Activated naive CD8-positive, alpha-beta T cell treated with anti-CD3 and anti-CD28 coated beads for 36 hours (primary cell): ENCODE measurements around the gene CNTN5. TPM values are rescaled to one million over a fixed set of nuclear protein-coding genes. Genes with fewer than 3 reads are reported as not detected.

Source experiments
- DNase-seq: peaks from one replicate; pipeline ENCODE4 v3.0.0; 2021
- H3K27ac Mint-ChIP-seq: one replicate; pipeline ENCODE4 v1.8.0; 2022; ENCODE audit warnings: mild to moderate bottlenecking, moderate library complexity, mixed read lengths
- H3K27me3 Mint-ChIP-seq: one replicate; pipeline ENCODE4 v1.8.0; 2022; ENCODE audit warnings: mild to moderate bottlenecking, mixed read lengths
- H3K36me3 Mint-ChIP-seq: one replicate; pipeline ENCODE4 v1.8.0; 2021; ENCODE audit warnings: mild to moderate bottlenecking, mixed read lengths
- H3K4me1 Mint-ChIP-seq: one replicate; pipeline ENCODE4 v1.8.0; 2021; ENCODE audit warnings: mixed read lengths
- H3K4me3 Mint-ChIP-seq: one replicate; pipeline ENCODE4 v1.8.0; 2022; ENCODE audit warnings: mild to moderate bottlenecking, moderate library complexity, mixed read lengths
- H3K9me3 Mint-ChIP-seq: one replicate; pipeline ENCODE4 v1.8.0; 2022; ENCODE audit warnings: mixed read lengths
- total RNA-seq, 2 experiments: library from RNA; stranded (reverse); gene quantifications; one replicate each; pipeline ENCODE4 v1.2.3, GENCODE V29; 2021

CNTN5 gene
- total RNA-seq, 2 experiments from 2014 or later: not detected

GRCh38 chr11:100009728-100010127 is 989.0 kb downstream of the CNTN5 start:
- DNase-seq: no peak
- Mint-ChIP-seq H3K27me3 (no peaks in the 10 kb centered on the region), H3K27ac (no peak overlapping the region), H3K36me3 (no peaks in the 10 kb centered on the region), H3K4me3 (no peak overlapping the region), H3K4me1 (no peaks in the 10 kb centered on the region), H3K9me3 (peaks cover 9% of the 10 kb centered on the region)

GRCh38 chr11:100010393-100010792 is 989.6 kb downstream of the CNTN5 start:
- no peak overlapping the region for H3K27ac Mint-ChIP-seq
- no peaks in the 10 kb centered on the region for H3K4me1 Mint-ChIP-seq
- no peak overlapping the region for H3K4me3 Mint-ChIP-seq
- H3K36me3 Mint-ChIP-seq: no peaks in the 10 kb centered on the region
- DNase-seq: no peak
- H3K27me3 Mint-ChIP-seq: no peaks in the 10 kb centered on the region
- peaks cover 8% of the 10 kb centered on the region for H3K9me3 Mint-ChIP-seq

GRCh38 chr11:100011697-100012096 is 990.9 kb downstream of the CNTN5 start:
- Mint-ChIP-seq H3K27me3 (no peaks in the 10 kb centered on the region), H3K27ac (no peak overlapping the region), H3K9me3 (peaks cover 8% of the 10 kb centered on the region), H3K4me1 (no peaks in the 10 kb centered on the region), H3K36me3 (no peaks in the 10 kb centered on the region), H3K4me3 (no peak overlapping the region)
- no peak for DNase-seq

DNA sequence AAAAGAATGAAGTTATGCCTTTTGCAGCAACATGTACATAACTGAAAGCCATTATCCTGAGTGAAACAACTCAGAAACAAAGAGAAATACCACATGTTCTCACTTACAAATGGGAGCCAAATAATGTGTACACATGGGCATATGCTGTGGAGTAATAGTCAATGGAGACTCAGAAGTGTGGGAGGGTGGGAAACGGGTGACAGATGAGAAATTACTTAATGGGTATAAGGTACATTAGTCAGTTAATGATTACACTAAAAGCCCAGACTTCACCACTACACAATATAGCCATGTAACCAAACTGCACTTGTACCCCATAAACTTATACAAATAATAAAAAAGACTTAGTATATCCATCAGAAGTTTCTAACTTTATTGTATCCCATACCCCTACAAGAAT is 992.3 kb downstream of the CNTN5 start:
- Mint-ChIP-seq H3K27me3 (no peaks in the 10 kb centered on the region), H3K27ac (no peak overlapping the region), H3K36me3 (no peaks in the 10 kb centered on the region), H3K4me1 (no peaks in the 10 kb centered on the region), H3K9me3 (peaks cover 6% of the 10 kb centered on the region), H3K4me3 (no peak overlapping the region)
- no peak for DNase-seq

GRCh38 chr11:100031973-100032372 is 1011.2 kb downstream of the CNTN5 start:
- Mint-ChIP-seq H3K27ac (no peak overlapping the region), H3K9me3 (peaks cover 6% of the 10 kb centered on the region), H3K4me3 (no peak overlapping the region), H3K36me3 (no peaks in the 10 kb centered on the region), H3K27me3 (no peaks in the 10 kb centered on the region), H3K4me1 (no peaks in the 10 kb centered on the region)
- DNase-seq: no peak

DNA sequence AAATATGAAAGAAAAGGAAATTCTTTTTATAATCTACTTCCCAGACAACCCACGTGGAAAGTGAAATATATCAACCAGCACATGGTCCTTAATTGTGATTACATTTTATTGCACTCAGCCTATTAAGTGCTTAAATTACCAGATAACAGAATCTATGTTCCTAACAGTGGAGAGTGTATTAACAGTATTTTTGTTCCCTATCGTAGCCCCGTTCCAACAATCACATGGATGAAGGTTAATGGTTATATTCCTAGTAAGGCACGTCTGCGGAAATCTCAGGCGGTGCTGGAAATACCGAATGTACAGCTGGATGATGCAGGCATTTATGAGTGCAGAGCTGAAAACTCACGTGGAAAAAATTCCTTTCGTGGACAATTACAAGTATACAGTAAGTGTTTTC is 1040.3 kb downstream of the CNTN5 start:
- no peak overlapping the region for H3K27ac Mint-ChIP-seq
- H3K4me1 Mint-ChIP-seq: no peaks in the 10 kb centered on the region
- H3K27me3 Mint-ChIP-seq: no peaks in the 10 kb centered on the region
- no peak for DNase-seq
- H3K4me3 Mint-ChIP-seq: no peak overlapping the region
- H3K36me3 Mint-ChIP-seq: no peaks in the 10 kb centered on the region
- no peaks in the 10 kb centered on the region for H3K9me3 Mint-ChIP-seq

DNA sequence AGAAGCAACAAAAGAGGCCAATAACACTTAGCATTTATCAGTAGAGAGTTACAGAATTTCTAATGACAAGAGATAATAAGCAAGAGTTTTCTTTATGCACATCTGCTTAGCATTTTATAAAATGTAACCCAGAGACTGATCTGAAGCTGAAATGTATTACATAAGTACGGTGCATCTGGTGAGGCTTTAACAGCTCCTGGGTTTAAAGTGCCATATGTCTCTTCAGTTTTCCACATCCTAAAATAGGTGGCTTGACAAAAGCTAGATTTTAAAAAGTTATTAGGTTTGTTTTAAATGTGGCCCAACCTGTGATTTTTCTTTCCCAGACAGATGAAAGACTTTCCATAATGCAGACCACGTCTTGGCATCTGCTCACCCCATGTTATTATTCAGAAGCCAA is 1045.7 kb downstream of the CNTN5 start:
- H3K36me3 Mint-ChIP-seq: no peaks in the 10 kb centered on the region
- no peaks in the 10 kb centered on the region for H3K9me3 Mint-ChIP-seq
- H3K27me3 Mint-ChIP-seq: no peaks in the 10 kb centered on the region
- H3K4me3 Mint-ChIP-seq: no peak overlapping the region
- no peak for DNase-seq
- no peaks in the 10 kb centered on the region for H3K4me1 Mint-ChIP-seq
- no peak overlapping the region for H3K27ac Mint-ChIP-seq

DNA sequence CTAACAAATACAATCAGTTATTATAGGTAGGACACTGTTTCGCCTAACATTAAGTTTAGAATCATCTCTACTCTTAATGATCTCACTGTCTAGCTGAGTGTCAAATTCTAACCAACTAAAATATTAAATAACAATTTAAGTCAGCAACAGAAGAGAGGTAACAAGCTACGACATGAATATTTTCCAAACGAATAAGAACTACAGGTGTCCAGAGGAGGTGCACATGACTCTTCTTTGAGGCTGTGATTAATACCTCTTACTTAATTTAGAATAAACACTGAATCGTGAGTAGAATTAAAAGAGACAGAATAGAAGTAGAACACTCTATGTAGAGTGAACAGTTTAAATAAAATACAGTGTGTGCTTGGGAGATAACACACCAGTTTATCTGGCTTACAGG is 1047.4 kb downstream of the CNTN5 start:
- Mint-ChIP-seq H3K36me3 (no peaks in the 10 kb centered on the region), H3K9me3 (no peaks in the 10 kb centered on the region), H3K27ac (no peak overlapping the region), H3K4me3 (no peak overlapping the region), H3K4me1 (no peaks in the 10 kb centered on the region), H3K27me3 (no peaks in the 10 kb centered on the region)
- no peak for DNase-seq

DNA sequence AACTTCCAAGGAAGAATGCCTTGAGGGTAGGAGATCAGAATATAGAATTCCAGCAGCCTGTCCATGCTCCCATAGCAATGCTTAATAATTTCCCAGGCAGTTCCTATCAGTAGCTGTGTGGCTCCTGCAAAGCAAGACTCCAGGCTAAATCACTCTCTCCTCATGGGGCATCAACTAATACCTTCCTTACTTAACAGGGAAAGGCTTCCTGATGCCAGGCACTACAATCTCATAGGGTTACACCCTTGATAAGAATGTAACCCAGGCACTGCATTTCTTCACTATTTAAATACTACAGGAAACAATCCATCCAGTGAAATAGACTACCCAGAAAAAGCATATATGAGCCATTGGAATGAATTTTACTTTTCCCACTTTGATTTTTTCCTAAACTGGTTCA is 1051.4 kb downstream of the CNTN5 start:
- DNase-seq: no peak
- no peaks in the 10 kb centered on the region for H3K9me3 Mint-ChIP-seq
- no peaks in the 10 kb centered on the region for H3K27me3 Mint-ChIP-seq
- H3K4me3 Mint-ChIP-seq: no peak overlapping the region
- no peaks in the 10 kb centered on the region for H3K4me1 Mint-ChIP-seq
- H3K36me3 Mint-ChIP-seq: no peaks in the 10 kb centered on the region
- H3K27ac Mint-ChIP-seq: no peak overlapping the region

- peaks cover 6% of the 10 kb centered on the region for H3K9me3 Mint-ChIP-seq
- no peak overlapping the region for H3K4me3 Mint-ChIP-seq
These were observed 1059.6 kb downstream of the CNTN5 start for GRCh38 chr11:100080381-100080780.

DNA sequence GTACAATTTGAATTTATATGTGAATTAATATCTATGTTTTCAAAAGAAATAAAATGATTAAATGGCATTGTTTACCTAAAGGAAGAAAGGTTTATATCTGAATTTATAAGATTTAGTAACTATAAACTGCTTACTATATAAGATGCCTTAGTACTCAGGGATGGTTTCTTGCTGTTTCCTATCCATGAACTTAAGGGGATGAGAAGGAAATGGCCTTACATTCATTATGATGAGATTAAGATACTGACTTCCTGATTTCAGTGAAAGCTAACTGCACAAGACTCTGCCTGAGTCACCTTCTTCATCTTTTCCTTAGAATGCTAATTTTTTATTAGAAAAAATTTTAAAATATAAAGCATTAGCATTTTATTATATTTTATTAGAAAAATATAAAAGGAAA is 1060.1 kb downstream of the CNTN5 start:
- H3K4me1 Mint-ChIP-seq: no peaks in the 10 kb centered on the region
- no peak for DNase-seq

More at GRCh38 chr11:100080381-100080780, 1059.6 kb downstream of the CNTN5 start:
- Mint-ChIP-seq H3K36me3 (no peaks in the 10 kb centered on the region), H3K4me1 (no peaks in the 10 kb centered on the region), H3K27me3 (no peaks in the 10 kb centered on the region), H3K27ac (no peak overlapping the region)
- no peak for DNase-seq

DNA sequence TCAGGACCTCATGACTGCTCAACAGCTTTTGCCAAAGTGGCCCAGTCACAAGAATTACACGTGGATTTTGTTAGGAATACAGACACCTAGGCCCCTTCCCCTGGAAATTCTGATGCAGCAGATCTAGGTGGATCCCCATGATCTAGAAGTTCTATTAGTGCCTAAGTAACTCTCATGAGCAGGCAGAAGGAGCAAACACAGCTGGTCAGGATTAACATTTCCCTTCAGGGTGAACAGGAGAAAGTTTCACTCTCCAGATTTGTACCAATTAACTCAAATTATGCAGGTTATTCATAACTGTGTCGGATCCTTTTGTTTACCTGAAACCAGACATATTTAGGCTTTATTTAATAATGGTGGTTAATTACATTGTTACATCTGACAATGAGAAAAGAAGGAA is 1072.9 kb downstream of the CNTN5 start:
- H3K27me3 Mint-ChIP-seq: no peaks in the 10 kb centered on the region
- no peak overlapping the region for H3K27ac Mint-ChIP-seq
- no peak for DNase-seq
- no peaks in the 10 kb centered on the region for H3K36me3 Mint-ChIP-seq
- H3K4me1 Mint-ChIP-seq: no peaks in the 10 kb centered on the region
- H3K4me3 Mint-ChIP-seq: no peak overlapping the region
- no peaks in the 10 kb centered on the region for H3K9me3 Mint-ChIP-seq

More for the DNA sequence above, 1060.1 kb downstream of the CNTN5 start:
- no peaks in the 10 kb centered on the region for H3K27me3 Mint-ChIP-seq
- H3K36me3 Mint-ChIP-seq: no peaks in the 10 kb centered on the region
- H3K9me3 Mint-ChIP-seq: peaks cover 6% of the 10 kb centered on the region
- H3K4me3 Mint-ChIP-seq: no peak overlapping the region
- H3K27ac Mint-ChIP-seq: no peak overlapping the region

- Mint-ChIP-seq H3K4me3 (no peak overlapping the region), H3K4me1 (no peaks in the 10 kb centered on the region), H3K27me3 (no peaks in the 10 kb centered on the region), H3K27ac (no peak overlapping the region), H3K9me3 (no peaks in the 10 kb centered on the region), H3K36me3 (no peaks in the 10 kb centered on the region)
- DNase-seq: no peak
These were observed 1073.5 kb downstream of the CNTN5 start for GRCh38 chr11:100094121-100094865.

- Mint-ChIP-seq H3K36me3 (no peaks in the 10 kb centered on the region), H3K9me3 (no peaks in the 10 kb centered on the region), H3K27ac (no peak overlapping the region)
These were observed 1075.1 kb downstream of the CNTN5 start for GRCh38 chr11:100095809-100096208.

GRCh38 chr11:100098560-100098959 is 1077.8 kb downstream of the CNTN5 start:
- Mint-ChIP-seq H3K36me3 (no peaks in the 10 kb centered on the region), H3K9me3 (peaks cover 4% of the 10 kb centered on the region), H3K27ac (no peak overlapping the region), H3K27me3 (no peaks in the 10 kb centered on the region), H3K4me3 (no peak overlapping the region), H3K4me1 (no peaks in the 10 kb centered on the region)
- no peak for DNase-seq

More at GRCh38 chr11:100095809-100096208, 1075.1 kb downstream of the CNTN5 start:
- Mint-ChIP-seq H3K4me1 (no peaks in the 10 kb centered on the region), H3K4me3 (no peak overlapping the region), H3K27me3 (no peaks in the 10 kb centered on the region)
- no peak for DNase-seq

- DNase-seq: no peak
- H3K9me3 Mint-ChIP-seq: peaks cover 7% of the 10 kb centered on the region
- no peaks in the 10 kb centered on the region for H3K36me3 Mint-ChIP-seq
- H3K27me3 Mint-ChIP-seq: no peaks in the 10 kb centered on the region
- no peak overlapping the region for H3K4me3 Mint-ChIP-seq
- no peak overlapping the region for H3K27ac Mint-ChIP-seq
- no peaks in the 10 kb centered on the region for H3K4me1 Mint-ChIP-seq
These were observed 1084.7 kb downstream of the CNTN5 start for GRCh38 chr11:100105255-100105981.
